Sigmoid colon (tissue), 4 donors: ENCODE data around the gene AK3.

Source experiments
- CTCF ChIP-seq, 4 experiments: fragments of 450-650 bp in 3 of 4; fragments of 200-600 bp in 1 of 4; IDR thresholded peaks; one replicate each; pipeline ENCODE4 v1.5.1; 2016 to 2019; ENCODE audit warnings: antibody characterized with exemption in 4 of 4, mild to moderate bottlenecking in 3 of 4, moderate library complexity in 2 of 4
- EP300 ChIP-seq, 4 donors: sonication (generic); formaldehyde crosslinking; IDR thresholded peaks; one replicate each; pipeline ENCODE4 v1.6.1; 2017; ENCODE audit warnings: antibody characterized with exemption in 4 of 4

- TF ChIP-seq CTCF (IDR thresholded peaks at IDR 0.05) (no peak), EP300 (IDR thresholded peaks at IDR 0.05) (no peak)
These were observed 525 bp upstream of the AK3 start for GRCh38 chr9:4741365-4742089.
